Gastroesophageal sphincter (tissue), 2 donors: ENCODE data around the gene GRM4.

ENCODE experiments used
- EP300 ChIP-seq: sonication (generic); formaldehyde crosslinking; IDR thresholded peaks from one replicate; pipeline ENCODE4 v1.6.1; 2017; ENCODE audit warnings: antibody characterized with exemption, mild to moderate bottlenecking
- POLR2AphosphoS5 ChIP-seq: sonication (generic); formaldehyde crosslinking; IDR thresholded peaks from one replicate; pipeline ENCODE4 v1.6.1; 2017; ENCODE audit warnings: antibody characterized with exemption

DNA sequence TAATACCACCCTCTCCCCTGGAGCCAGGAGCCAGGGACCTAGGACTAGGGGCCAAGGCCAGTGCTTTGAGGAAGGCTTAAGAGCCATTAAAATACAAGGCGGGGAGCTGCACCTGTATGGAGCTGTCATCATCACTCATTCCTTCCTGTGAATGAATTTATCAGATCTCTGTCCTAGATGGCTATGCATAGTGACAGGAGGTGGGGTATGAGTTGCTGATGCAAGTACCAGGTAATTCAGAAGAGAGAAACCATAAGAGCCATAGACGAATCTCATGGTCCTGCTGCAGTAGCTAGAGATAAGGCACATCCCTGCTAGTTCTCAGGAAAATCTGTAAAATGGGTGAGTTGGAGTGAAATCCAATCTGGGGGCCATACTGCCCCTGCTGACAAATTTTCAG, 10.3 kb downstream of the GRM4 start:
- no peak for TF ChIP-seq EP300
- no peak for TF ChIP-seq POLR2AphosphoS5
